HUES48 (cell line): ENCODE data around the gene RBM47.

Source experiments
- H3K27ac ChIP-seq: one replicate; pipeline ENCODE4 v1.7.0; 2013; ENCODE audit warnings: low read depth, low read length, inconsistent platforms
- H3K27me3 ChIP-seq: 2 replicates; pipeline ENCODE4 v1.6.1; 2013; ENCODE audit warnings: mild to moderate bottlenecking, low read length; ENCODE audit not compliant: control insufficient read depth, insufficient read depth
- H3K36me3 ChIP-seq: 2 replicates; pipeline ENCODE4 v1.6.1; 2013; ENCODE audit warnings: low read length; ENCODE audit not compliant: control insufficient read depth, insufficient read depth
- H3K4me1 ChIP-seq: 2 replicates; pipeline ENCODE4 v1.6.1; 2013; ENCODE audit warnings: mild to moderate bottlenecking, low read length; ENCODE audit not compliant: control insufficient read depth, insufficient read depth
- H3K4me3 ChIP-seq: 2 replicates; pipeline ENCODE4 v1.5.1; 2013; ENCODE audit warnings: mild to moderate bottlenecking, low read depth, low read length
- H3K9ac ChIP-seq: 2 replicates; pipeline ENCODE4 v1.6.1; 2013; ENCODE audit warnings: mild to moderate bottlenecking, low read depth, low read length, moderate library complexity
- H3K9me3 ChIP-seq: 2 replicates; pipeline ENCODE4 v1.6.1; 2013; ENCODE audit warnings: low read length; ENCODE audit not compliant: control insufficient read depth, insufficient read depth

The RBM47 gene

DNA sequence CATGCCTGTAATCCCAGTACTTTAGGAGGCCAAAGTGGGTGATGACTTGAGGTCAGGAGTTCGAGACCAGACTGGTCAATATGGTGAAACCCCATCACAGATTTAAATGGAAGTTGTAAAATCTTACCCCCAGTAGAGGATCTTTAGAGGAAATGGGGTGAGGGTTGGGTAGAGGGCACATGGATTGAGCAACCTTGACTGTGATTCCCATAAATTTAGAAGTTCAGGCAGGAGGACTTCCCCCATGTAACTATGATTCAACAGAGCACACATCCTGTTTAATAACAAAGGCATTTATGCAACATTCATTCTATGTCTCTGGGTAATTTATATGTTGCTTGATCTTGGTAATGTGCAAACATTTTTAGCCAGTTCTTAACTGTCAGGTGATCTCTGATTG lies 143.1 kb downstream of the RBM47 start:
- Histone ChIP-seq H3K9me3 (no peaks in the 10 kb centered on the region), H3K27me3 (no peaks in the 10 kb centered on the region), H3K4me3 (no peak overlapping the region), H3K36me3 (no peaks in the 10 kb centered on the region), H3K9ac (no peak overlapping the region), H3K4me1 (peaks cover 29% of the 10 kb centered on the region), H3K27ac (no peak overlapping the region)

DNA sequence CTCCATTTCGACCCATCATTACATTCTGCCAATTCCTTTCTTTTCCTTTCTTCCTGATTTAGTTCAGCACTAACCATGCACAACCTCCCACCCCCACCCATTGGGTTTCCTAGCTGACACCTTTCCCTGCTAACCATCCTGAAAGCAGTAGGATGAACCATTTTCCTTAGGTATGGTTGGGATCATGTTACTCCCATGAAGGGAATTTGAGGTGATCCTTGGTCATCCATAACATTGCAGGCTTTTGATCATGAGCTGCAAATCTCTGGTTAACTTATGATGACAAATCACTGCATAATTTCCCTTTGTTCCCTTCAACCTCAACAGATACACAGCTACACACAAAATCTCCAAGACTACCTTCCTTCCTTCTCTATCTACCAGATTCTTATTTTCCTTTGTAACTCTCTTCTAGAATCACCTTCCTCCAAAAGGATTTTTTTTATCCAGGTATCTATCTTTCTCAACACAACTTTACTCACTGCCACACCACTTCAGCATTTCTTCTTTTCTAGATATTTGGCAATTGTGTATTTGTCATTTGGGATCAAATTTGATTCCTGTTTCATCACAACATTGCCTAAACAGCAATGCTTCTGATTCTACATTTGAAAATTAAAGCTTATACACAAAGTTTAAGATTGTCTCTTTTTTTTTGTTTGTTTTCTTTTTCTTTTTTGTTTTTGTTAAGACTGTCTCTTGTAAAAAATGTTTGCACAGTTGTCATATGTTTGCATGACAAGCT lies 145.1 kb downstream of the RBM47 start:
- Histone ChIP-seq H3K36me3 (no peaks in the 10 kb centered on the region), H3K9me3 (no peaks in the 10 kb centered on the region)

GRCh38 chr4:40482985-40483647 lies 146.5 kb downstream of the RBM47 start:
- Histone ChIP-seq H3K4me3 (no peak overlapping the region), H3K4me1 (peaks cover 29% of the 10 kb centered on the region), H3K9me3 (no peaks in the 10 kb centered on the region), H3K27ac (peak overlapping the region; percentile 21), H3K36me3 (no peaks in the 10 kb centered on the region), H3K27me3 (no peaks in the 10 kb centered on the region), H3K9ac (no peak overlapping the region)

More for the DNA sequence above, 145.1 kb downstream of the RBM47 start:
- Histone ChIP-seq H3K4me1 (peaks cover 29% of the 10 kb centered on the region), H3K9ac (no peak overlapping the region), H3K27me3 (no peaks in the 10 kb centered on the region), H3K27ac (peak overlapping the region; percentile 17), H3K4me3 (no peak overlapping the region)

GRCh38 chr4:40481977-40482376 lies 147.7 kb downstream of the RBM47 start:
- Histone ChIP-seq H3K4me3 (no peak overlapping the region), H3K4me1 (peaks cover 29% of the 10 kb centered on the region), H3K9ac (no peak overlapping the region), H3K27me3 (no peaks in the 10 kb centered on the region), H3K27ac (no peak overlapping the region), H3K9me3 (no peaks in the 10 kb centered on the region), H3K36me3 (no peaks in the 10 kb centered on the region)

DNA sequence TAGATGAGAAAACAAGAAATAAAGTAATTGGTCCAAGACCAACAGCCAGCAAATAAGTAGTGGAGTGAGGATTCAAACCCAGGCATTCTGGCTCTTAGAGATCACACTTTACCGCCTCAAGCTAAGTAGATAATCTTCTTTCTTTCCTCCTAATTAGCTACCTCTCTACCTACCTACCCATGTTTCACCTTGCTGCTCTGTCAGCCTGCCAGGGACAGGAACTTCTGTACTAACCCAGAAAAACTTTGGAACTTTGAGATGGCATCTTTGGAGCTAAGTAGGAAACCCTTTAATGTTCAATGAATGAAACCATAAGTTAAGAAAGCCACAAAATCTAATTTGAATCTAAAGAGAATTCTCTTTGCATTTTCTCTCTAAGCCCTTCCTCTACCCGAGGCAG lies 149.4 kb downstream of the RBM47 start:
- Histone ChIP-seq H3K9ac (no peak overlapping the region), H3K4me1 (peaks cover 29% of the 10 kb centered on the region), H3K27ac (no peak overlapping the region), H3K9me3 (no peaks in the 10 kb centered on the region), H3K36me3 (no peaks in the 10 kb centered on the region), H3K27me3 (no peaks in the 10 kb centered on the region), H3K4me3 (no peak overlapping the region)

DNA sequence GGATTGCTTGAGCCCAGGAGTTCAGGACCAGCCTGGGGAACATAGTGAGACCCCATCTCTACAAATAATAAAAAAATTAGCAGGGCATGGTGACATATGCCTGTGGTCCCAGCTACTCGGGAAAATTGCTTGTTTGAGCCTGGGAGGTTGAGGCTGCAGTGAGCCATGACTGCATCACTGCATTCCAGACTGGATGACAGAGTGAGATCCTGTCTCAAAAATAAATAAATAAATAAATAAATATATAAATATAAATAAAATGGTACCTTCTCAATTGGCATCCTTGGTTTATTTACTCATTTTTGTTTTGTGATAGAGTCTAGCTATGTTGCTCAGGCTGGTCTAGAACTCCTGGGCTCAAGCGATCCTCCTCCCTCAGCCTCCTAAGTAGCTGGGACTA lies 150.3 kb downstream of the RBM47 start:
- H3K4me3 ChIP-seq, result no peak overlapping the region

GRCh38 chr4:40475609-40476008 lies 154.1 kb downstream of the RBM47 start:
- no peaks in the 10 kb centered on the region for H3K9me3 ChIP-seq
- no peaks in the 10 kb centered on the region for H3K27me3 ChIP-seq
- no peak overlapping the region for H3K9ac ChIP-seq
- no peak overlapping the region for H3K27ac ChIP-seq
- no peaks in the 10 kb centered on the region; the same call in 1 of the 2 replicates for H3K4me1 ChIP-seq
- H3K4me3 ChIP-seq, result no peak overlapping the region
- no peaks in the 10 kb centered on the region for H3K36me3 ChIP-seq

More for the DNA sequence above, 150.3 kb downstream of the RBM47 start:
- Histone ChIP-seq H3K27me3 (no peaks in the 10 kb centered on the region), H3K27ac (no peak overlapping the region), H3K9ac (no peak overlapping the region), H3K4me1 (peaks cover 23% of the 10 kb centered on the region), H3K9me3 (no peaks in the 10 kb centered on the region), H3K36me3 (no peaks in the 10 kb centered on the region)

- Histone ChIP-seq H3K4me3 (no peak overlapping the region), H3K9ac (no peak overlapping the region), H3K36me3 (no peaks in the 10 kb centered on the region), H3K27me3 (no peaks in the 10 kb centered on the region), H3K27ac (no peak overlapping the region), H3K9me3 (no peaks in the 10 kb centered on the region), H3K4me1 (no peaks in the 10 kb centered on the region; the same call in 1 of the 2 replicates)
Measured at GRCh38 chr4:40473578-40474388, 155.9 kb downstream of the RBM47 start.

GRCh38 chr4:40471923-40472322 lies 157.7 kb downstream of the RBM47 start:
- Histone ChIP-seq H3K4me1 (no peaks in the 10 kb centered on the region; the same call in 1 of the 2 replicates), H3K36me3 (0 out of 2 replicates have a peak, but pooled peaks cover 1% of the 10 kb centered on the region)

GRCh38 chr4:40466789-40467188 lies 162.9 kb downstream of the RBM47 start:
- H3K9me3 ChIP-seq, result no peaks in the 10 kb centered on the region
- no peak overlapping the region for H3K9ac ChIP-seq
- peaks cover 25% of the 10 kb centered on the region for H3K36me3 ChIP-seq

More at GRCh38 chr4:40471923-40472322, 157.7 kb downstream of the RBM47 start:
- H3K4me3 ChIP-seq, result no peak overlapping the region
- H3K27ac ChIP-seq, result no peak overlapping the region
- H3K9ac ChIP-seq, result no peak overlapping the region
- no peaks in the 10 kb centered on the region for H3K9me3 ChIP-seq
- no peaks in the 10 kb centered on the region for H3K27me3 ChIP-seq

More at GRCh38 chr4:40466789-40467188, 162.9 kb downstream of the RBM47 start:
- Histone ChIP-seq H3K27ac (no peak overlapping the region), H3K27me3 (no peaks in the 10 kb centered on the region), H3K4me1 (peaks cover 11% of the 10 kb centered on the region), H3K4me3 (no peak overlapping the region)
